ENCODE measurements around the gene FAM163B. TPM values are rescaled to one million over a fixed set of nuclear protein-coding genes. Genes with fewer than 3 reads are reported as not detected.

The FAM163B gene
- total RNA-seq = 0.20 and 0.39 TPM in 2 replicates

GRCh38 chr9:133609311-133610098 lies at the start of gene FAM163B:
Gene FAM163B (minus strand): TSS chr9:133609389. CDS start chr9:133580223, 29,166 bp downstream.

GRCh38 chr9:133635533-133636531 lies 26.6 kb upstream of the FAM163B start, which contains the start of gene DBH:
Gene DBH (plus strand): TSS chr9:133636363. CDS start chr9:133636372, 9 bp downstream.

GRCh38 chr9:133534346-133535291 lies 74.6 kb downstream of the FAM163B start, which contains the start of gene ADAMTSL2:
Gene ADAMTSL2 (plus strand): TSS chr9:133534704. CDS start chr9:133536713, 2,009 bp downstream.

Other genes starting within 250 kb of the FAM163B start
- 465 and 567 TPM in 2 replicates for gene SURF4, start 233.3 kb downstream of the FAM163B start, total RNA-seq
- gene STKLD1, start 233.0 kb downstream of the FAM163B start, total RNA-seq = 0.20 and 0.33 TPM in 2 replicates
- 14.6 and 17.3 TPM in 2 replicates for gene REXO4, start 191.4 kb downstream of the FAM163B start, total RNA-seq
- gene ADAMTS13, start 187.0 kb downstream of the FAM163B start, total RNA-seq = 4.1 and 6.1 TPM in 2 replicates
- 10.9 and 13.7 TPM in 2 replicates for gene CACFD1, start 149.4 kb downstream of the FAM163B start, total RNA-seq
- gene SLC2A6, start 130.3 kb downstream of the FAM163B start, total RNA-seq = 12.5 and 19.7 TPM in 2 replicates
- not detected in 2 replicates for gene MYMK, start 84.4 kb downstream of the FAM163B start, total RNA-seq
- gene ADAMTSL2, start 74.7 kb downstream of the FAM163B start, total RNA-seq = 2.0 and 10.6 TPM in 2 replicates
- not detected in 2 replicates for gene DBH, start 27.0 kb upstream of the FAM163B start, total RNA-seq
- gene SARDH, start 129.0 kb upstream of the FAM163B start, total RNA-seq = 5.0 and 11.7 TPM in 2 replicates

Measured in smooth muscle cell of the pulmonary artery (primary cell).